Neural cell (in vitro differentiated cells): ENCODE measurements around the gene MAMSTR. TPM values are rescaled to one million over a fixed set of nuclear protein-coding genes. Genes with fewer than 3 reads are reported as not detected.

Experiments used
- H2AFZ ChIP-seq: fragments of 200-600, 300-800 bp; sonication (generic), shearing (Covaris generic); 2 replicates; pipeline ENCODE4 v1.6.0; 2014; ENCODE audit warnings: low read depth, mild to moderate bottlenecking, antibody characterized with exemption, low read length, moderate library complexity
- H3F3A ChIP-seq: fragments of 200-600 bp; shearing (Covaris generic); 2 replicates; pipeline ENCODE4 v1.6.1; 2016; ENCODE audit warnings: mild to moderate bottlenecking, moderate library complexity, mixed read lengths, antibody characterized with exemption, low read length; ENCODE audit not compliant: insufficient read depth, poor library complexity, severe bottlenecking
- H3K27ac ChIP-seq: fragments of 200-600, 300-800 bp; sonication (generic), shearing (Covaris generic); 2 replicates; pipeline ENCODE4 v1.5.1; 2014; ENCODE audit warnings: mild to moderate bottlenecking, low read length, moderate library complexity
- H3K27me3 ChIP-seq: fragments of 300-800, 200-600 bp; sonication (generic), shearing (Covaris generic); 2 replicates; pipeline ENCODE4 v1.6.0; 2014; ENCODE audit warnings: mild to moderate bottlenecking, low read depth, low read length, moderate library complexity; ENCODE audit not compliant: insufficient read depth
- H3K36me3 ChIP-seq: fragments of 300-800, 200-600 bp; sonication (generic), shearing (Covaris generic); 2 replicates; pipeline ENCODE4 v1.5.1; 2014; ENCODE audit warnings: mild to moderate bottlenecking, antibody characterized with exemption, low read length, moderate library complexity; ENCODE audit not compliant: insufficient read depth
- H3K4me2 ChIP-seq: fragments of 300-800, 200-600 bp; sonication (generic), shearing (Covaris generic); 2 replicates; pipeline ENCODE4 v1.6.0; 2014; ENCODE audit warnings: mild to moderate bottlenecking, low read length
- H3K4me3 ChIP-seq: fragments of 300-800, 200-600 bp; sonication (generic), shearing (Covaris generic); 2 replicates; pipeline ENCODE4 v1.5.1; 2014; ENCODE audit warnings: mild to moderate bottlenecking, low read length, moderate library complexity
- H3K79me2 ChIP-seq: fragments of 200-600 bp; shearing (Covaris generic); replicated peaks from 2 replicates; pipeline ENCODE4 v1.6.0; 2014; ENCODE audit warnings: mild to moderate bottlenecking, low read length, moderate library complexity; ENCODE audit not compliant: insufficient read depth
- H3K9ac ChIP-seq: fragments of 300-800, 200-600 bp; sonication (generic), shearing (Covaris generic); 2 replicates; pipeline ENCODE4 v1.6.1; 2016; ENCODE audit warnings: mild to moderate bottlenecking, low read length, mixed read lengths
- H3K9me2 ChIP-seq: fragments of 200-600 bp; shearing (Covaris generic); 2 replicates; pipeline ENCODE4 v1.6.1; 2016; ENCODE audit warnings: mild to moderate bottlenecking, low read length, mixed read lengths; ENCODE audit not compliant: insufficient read depth
- H3K9me3 ChIP-seq: fragments of 200-600, 300-800 bp; sonication (generic), shearing (Covaris generic); 2 replicates; pipeline ENCODE4 v1.6.1; 2016; ENCODE audit warnings: mild to moderate bottlenecking, mixed run types, low read length, moderate library complexity, mixed read lengths
- H4K20me1 ChIP-seq: fragments of 200-600 bp; shearing (Covaris generic); 2 replicates; pipeline ENCODE4 v1.6.1; 2016; ENCODE audit warnings: mild to moderate bottlenecking, mixed run types; ENCODE audit not compliant: insufficient read depth
- CTCF ChIP-seq: fragments of 450-650 bp; IDR thresholded peaks from 2 replicates; pipeline ENCODE4 v1.5.1; 2014; ENCODE audit warnings: antibody characterized with exemption, mild to moderate bottlenecking, moderate library complexity; ENCODE audit not compliant: poor library complexity, severe bottlenecking
- EP300 ChIP-seq: fragments of 450-650 bp; conservative IDR thresholded peaks from 2 replicates; pipeline ENCODE4 v1.6.1; 2014; ENCODE audit warnings: antibody characterized with exemption, mild to moderate bottlenecking, moderate library complexity; ENCODE audit not compliant: poor library complexity, severe bottlenecking
- EZH2 ChIP-seq: fragments of 200-600, 300-800 bp; shearing (Covaris generic), sonication (generic); IDR thresholded peaks from 2 replicates; pipeline ENCODE4 v1.6.1; 2014; ENCODE audit warnings: antibody characterized with exemption, low read length, borderline replicate concordance, mild to moderate bottlenecking; ENCODE audit not compliant: insufficient read depth, poor library complexity, severe bottlenecking
- MXI1 ChIP-seq: fragments of 450-650 bp; conservative IDR thresholded peaks from 2 replicates; pipeline ENCODE4 v1.6.1; 2014; ENCODE audit warnings: antibody characterized with exemption, mild to moderate bottlenecking; ENCODE audit not compliant: poor library complexity, severe bottlenecking
- POLR2AphosphoS5 ChIP-seq: IDR thresholded peaks from 2 replicates; pipeline ENCODE4 v1.6.1; 2012
- RAD21 ChIP-seq: fragments of 450-650 bp; conservative IDR thresholded peaks from 2 replicates; pipeline ENCODE4 v1.6.1; 2014; ENCODE audit warnings: antibody characterized with exemption, mild to moderate bottlenecking, moderate library complexity
- SMC3 ChIP-seq: fragments of 450-650 bp; conservative IDR thresholded peaks from 2 replicates; pipeline ENCODE4 v1.6.1; 2014; ENCODE audit warnings: antibody characterized with exemption, mild to moderate bottlenecking, moderate library complexity; ENCODE audit not compliant: poor library complexity
- TAF1 ChIP-seq: IDR thresholded peaks from 2 replicates; pipeline ENCODE4 v1.6.1; 2012; ENCODE audit warnings: low read depth
- polyA minus RNA-seq: library from RNA; depleted of rRNA, polyadenylated mRNA; stranded (reverse); fragments of >200 nt; gene quantifications from 2 replicates; pipeline ENCODE4 v1.2.3, GENCODE V29; 2014
- polyA plus RNA-seq: library from polyadenylated mRNA; depleted of rRNA; stranded (reverse); fragments of >200 nt; gene quantifications from 2 replicates; pipeline ENCODE4 v1.2.3, GENCODE V29; 2014
- TF ChIP-seq, protein P1 (sequence below): IDR thresholded peaks from 2 replicates; pipeline ENCODE4 v1.6.1; 2012; ENCODE audit warnings: borderline replicate concordance

MAMSTR gene
- polyA plus RNA-seq (0.36 and 0.96 TPM in 2 replicates), polyA minus RNA-seq (0.69 and 0.73 TPM in 2 replicates)

GRCh38 chr19:48719263-48720171 lies at the start of gene MAMSTR:
TSS of gene MAMSTR (minus strand) at chr19:48719725. CDS start at chr19:48719031, 694 bp downstream.
- Histone ChIP-seq H3K27me3 (no peaks in the 10 kb centered on the region), H3K9ac (no peak within 1 kb of the TSS), H3K9me3 (no peaks in the 10 kb centered on the region), H3K9me2 (no peaks in the 10 kb centered on the region), H3F3A (no peaks in the 10 kb centered on the region), H3K4me2 (no peak within 1 kb of the TSS), H3K36me3 (no peaks in the 10 kb centered on the region), H3K27ac (no peak within 1 kb of the TSS), H3K79me2 (no peaks in the 10 kb centered on the region), H3K4me3 (peak within 1 kb of the TSS; percentile 70), H4K20me1 (no peaks in the 10 kb centered on the region), H2AFZ (no peak within 1 kb of the TSS)
- TF ChIP-seq MXI1 (no peak), EP300 (no peak), SMC3 (no peak), TAF1 (no peak), RAD21 (no peak), POLR2AphosphoS5 (no peak), CTCF (no peak), EZH2 (no peak)
- TF ChIP-seq, protein P1, sequence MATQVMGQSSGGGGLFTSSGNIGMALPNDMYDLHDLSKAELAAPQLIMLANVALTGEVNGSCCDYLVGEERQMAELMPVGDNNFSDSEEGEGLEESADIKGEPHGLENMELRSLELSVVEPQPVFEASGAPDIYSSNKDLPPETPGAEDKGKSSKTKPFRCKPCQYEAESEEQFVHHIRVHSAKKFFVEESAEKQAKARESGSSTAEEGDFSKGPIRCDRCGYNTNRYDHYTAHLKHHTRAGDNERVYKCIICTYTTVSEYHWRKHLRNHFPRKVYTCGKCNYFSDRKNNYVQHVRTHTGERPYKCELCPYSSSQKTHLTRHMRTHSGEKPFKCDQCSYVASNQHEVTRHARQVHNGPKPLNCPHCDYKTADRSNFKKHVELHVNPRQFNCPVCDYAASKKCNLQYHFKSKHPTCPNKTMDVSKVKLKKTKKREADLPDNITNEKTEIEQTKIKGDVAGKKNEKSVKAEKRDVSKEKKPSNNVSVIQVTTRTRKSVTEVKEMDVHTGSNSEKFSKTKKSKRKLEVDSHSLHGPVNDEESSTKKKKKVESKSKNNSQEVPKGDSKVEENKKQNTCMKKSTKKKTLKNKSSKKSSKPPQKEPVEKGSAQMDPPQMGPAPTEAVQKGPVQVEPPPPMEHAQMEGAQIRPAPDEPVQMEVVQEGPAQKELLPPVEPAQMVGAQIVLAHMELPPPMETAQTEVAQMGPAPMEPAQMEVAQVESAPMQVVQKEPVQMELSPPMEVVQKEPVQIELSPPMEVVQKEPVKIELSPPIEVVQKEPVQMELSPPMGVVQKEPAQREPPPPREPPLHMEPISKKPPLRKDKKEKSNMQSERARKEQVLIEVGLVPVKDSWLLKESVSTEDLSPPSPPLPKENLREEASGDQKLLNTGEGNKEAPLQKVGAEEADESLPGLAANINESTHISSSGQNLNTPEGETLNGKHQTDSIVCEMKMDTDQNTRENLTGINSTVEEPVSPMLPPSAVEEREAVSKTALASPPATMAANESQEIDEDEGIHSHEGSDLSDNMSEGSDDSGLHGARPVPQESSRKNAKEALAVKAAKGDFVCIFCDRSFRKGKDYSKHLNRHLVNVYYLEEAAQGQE, result no peak

DNA sequence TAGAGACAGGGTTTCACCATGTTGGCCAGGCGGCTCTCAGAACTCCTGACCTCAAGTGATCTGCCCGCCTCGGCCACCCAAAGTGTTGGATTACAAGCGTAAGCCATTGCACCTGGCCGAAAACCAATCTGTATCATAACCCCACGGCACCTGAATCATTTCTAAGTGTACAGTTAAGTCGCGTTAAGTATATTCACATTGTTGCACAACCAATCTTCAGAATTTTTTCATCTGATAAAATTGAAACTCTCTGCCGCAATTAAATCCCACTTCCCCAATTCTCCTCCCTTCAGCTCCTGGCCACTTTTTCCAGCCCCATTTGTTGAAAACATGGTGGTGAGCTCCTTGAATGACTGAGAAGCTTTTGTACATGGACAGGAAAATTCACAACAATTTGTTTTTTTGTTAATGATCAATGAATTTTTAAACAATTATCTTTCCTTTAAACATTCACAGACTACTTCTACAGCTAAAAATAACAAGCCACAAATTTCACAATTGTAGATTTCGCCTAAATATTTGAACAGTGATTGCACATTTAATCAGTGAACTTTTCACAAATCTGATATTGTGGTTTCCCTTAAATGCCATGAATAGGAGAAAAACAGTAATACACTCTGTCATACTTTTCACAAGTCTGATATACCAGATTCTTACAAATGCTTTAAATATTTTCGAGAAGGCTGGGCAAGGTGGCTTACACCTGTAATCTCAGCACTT lies 49.6 kb upstream of the MAMSTR start:
- no peak overlapping the region for H3K4me3 ChIP-seq
- H2AFZ ChIP-seq, result no peak overlapping the region
- H3F3A ChIP-seq, result no peaks in the 10 kb centered on the region
- H3K4me2 ChIP-seq, result no peak overlapping the region
- no peaks in the 10 kb centered on the region for H3K9me2 ChIP-seq
- no peaks in the 10 kb centered on the region for H3K27me3 ChIP-seq
- H4K20me1 ChIP-seq, result no peaks in the 10 kb centered on the region
- no peaks in the 10 kb centered on the region for H3K79me2 ChIP-seq
- no peak overlapping the region for H3K9ac ChIP-seq
- no peaks in the 10 kb centered on the region for H3K9me3 ChIP-seq
- no peak for TF ChIP-seq MXI1
- TF ChIP-seq TAF1, result no peak
- no peak for TF ChIP-seq SMC3
- TF ChIP-seq EP300, result no peak
- TF ChIP-seq RAD21, result no peak
- no peak for TF ChIP-seq POLR2AphosphoS5
- no peak for TF ChIP-seq EZH2
- TF ChIP-seq CTCF, result no peak
- TF ChIP-seq, protein P1, result no peak
- H3K36me3 ChIP-seq, result no peaks in the 10 kb centered on the region
- H3K27ac ChIP-seq, result no peak overlapping the region
